ENCODE measurements around the gene RCC2.
A peak's percentile ranks its signal among the peaks of the same experiment; 100 is the strongest.

RCC2 gene

GRCh38 chr1:17369466-17369865, 70.0 kb downstream of the RCC2 start:
- DNase-seq = no peak

DNA sequence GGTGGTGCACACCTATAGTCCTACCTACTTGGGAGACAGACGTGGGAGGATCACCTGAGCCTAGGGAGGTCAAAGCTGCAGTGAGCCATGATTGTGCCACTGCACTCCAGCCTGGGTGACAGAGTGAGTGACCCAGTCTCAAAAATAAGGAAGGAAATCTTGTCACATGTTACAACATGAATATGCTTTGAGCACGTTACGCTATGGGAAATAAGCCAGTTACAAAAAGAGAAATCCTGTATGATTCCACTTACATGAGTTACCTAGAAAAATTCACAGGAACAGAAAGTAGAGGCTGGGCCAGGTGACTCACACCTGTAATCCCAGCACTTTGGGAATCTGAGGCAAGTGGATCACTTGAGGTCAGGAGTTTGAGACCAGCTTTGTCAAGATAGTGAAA, 74.2 kb downstream of the RCC2 start:
- DNase-seq = peak; percentile 69 to 73

- DNase-seq = no peak
Observed at GRCh38 chr1:17363771-17364170, 75.7 kb downstream of the RCC2 start.

- DNase-seq = no peak
Observed at GRCh38 chr1:17363351-17363750, 76.1 kb downstream of the RCC2 start.

DNA sequence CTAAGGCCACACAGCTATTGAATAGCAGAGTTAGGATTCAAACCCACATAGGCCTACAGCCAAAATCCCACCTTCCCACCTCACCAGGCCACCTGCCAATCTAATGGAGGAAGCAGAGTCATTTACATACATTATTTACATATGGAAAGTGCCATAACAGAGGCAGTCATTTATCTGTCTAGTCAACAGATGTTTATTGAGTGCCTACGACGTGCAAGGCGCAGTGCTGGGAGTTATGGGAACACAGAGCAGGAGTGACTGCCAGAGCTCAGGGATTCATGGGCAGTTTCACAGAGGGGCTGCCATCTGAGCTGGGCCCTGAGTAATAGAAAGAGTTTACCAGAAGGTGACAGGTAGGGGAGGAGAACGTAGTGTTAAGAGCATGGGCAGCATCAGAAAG, 77.8 kb downstream of the RCC2 start:
- DNase-seq = no peak

DNA sequence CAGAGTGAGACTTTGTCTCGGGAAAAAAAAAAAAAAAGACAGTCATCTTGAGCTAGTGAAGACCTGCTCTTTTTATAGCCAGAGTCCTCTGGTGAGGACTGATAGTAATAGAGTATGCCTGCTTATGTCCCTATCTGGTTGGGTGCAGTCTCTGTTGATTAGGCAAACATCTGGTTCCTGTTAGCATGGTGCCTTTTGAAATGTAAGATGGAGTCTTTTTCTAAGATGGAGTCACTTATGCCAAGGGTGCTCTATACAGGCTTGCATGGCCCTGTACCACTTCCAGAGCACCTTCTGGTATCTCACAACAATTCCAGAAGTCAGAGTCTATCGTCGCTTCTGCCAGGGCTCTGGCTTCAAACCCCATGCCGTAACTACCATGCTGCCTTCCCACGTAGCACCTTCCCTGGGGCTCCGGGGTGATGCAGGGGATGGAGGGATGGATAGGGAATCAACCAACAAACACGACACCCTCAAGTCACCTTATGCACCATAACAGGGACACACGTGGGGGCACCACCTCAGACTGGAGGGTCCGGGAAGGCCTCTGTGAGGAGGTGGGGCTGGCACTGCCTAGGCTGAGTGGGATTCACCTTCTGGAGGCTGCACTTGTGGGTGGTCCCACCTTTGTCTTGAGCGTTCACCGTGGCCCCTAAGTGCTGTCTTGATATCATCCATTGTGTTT, 79.1 kb downstream of the RCC2 start:
- DNase-seq = no peak

- no peak for DNase-seq
Observed at GRCh38 chr1:17359808-17360207, 79.7 kb downstream of the RCC2 start.

DNA sequence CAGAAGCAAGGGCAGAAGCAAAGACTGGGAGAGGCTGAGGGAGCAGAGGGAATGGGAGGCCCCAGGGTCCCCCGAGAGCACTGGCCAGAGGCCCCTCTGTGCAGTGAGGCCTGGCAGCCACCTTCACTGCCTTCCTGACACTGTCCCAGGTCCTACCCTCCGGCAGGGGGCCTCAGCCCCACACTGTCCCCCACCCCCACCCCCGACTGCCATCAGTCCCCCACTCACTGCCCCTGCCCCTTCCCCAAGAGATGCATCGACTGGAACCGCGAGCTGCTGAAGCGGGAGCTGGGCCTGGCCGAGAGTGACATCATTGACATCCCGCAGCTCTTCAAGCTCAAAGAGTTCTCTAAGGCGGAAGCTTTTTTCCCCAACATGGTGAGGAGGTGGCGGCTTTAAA, 80.4 kb downstream of the RCC2 start:
- no peak for DNase-seq

- DNase-seq = no peak
Observed at GRCh38 chr1:17358557-17358956, 80.9 kb downstream of the RCC2 start.
